Right lobe of liver (tissue), 4 donors: Measurements from ENCODE around the gene FGFR2.

ENCODE experiments used
- POLR2A ChIP-seq: fragments of 450-650 bp; IDR thresholded peaks from one replicate; pipeline ENCODE4 v1.6.1; 2017; ENCODE audit warnings: antibody characterized with exemption, mild to moderate bottlenecking
- TF ChIP-seq, protein P1 (sequence below), 4 donors: fragments of 200-600 bp in 3 of 4; fragments of 450-650 bp in 1 of 4; IDR thresholded peaks; one replicate each; pipeline versions ENCODE4 v1.5.1 to v1.8.0; 2016 to 2022; ENCODE audit warnings: antibody characterized with exemption in 4 of 4, mild to moderate bottlenecking in 2 of 4
- donor health status: DM: no; HTN: no; CAD: no.
- donor health status: DM: no; HTN: no; CAD: no.
- donor health status: DM: no; HTN: yes; CAD: no.

DNA sequence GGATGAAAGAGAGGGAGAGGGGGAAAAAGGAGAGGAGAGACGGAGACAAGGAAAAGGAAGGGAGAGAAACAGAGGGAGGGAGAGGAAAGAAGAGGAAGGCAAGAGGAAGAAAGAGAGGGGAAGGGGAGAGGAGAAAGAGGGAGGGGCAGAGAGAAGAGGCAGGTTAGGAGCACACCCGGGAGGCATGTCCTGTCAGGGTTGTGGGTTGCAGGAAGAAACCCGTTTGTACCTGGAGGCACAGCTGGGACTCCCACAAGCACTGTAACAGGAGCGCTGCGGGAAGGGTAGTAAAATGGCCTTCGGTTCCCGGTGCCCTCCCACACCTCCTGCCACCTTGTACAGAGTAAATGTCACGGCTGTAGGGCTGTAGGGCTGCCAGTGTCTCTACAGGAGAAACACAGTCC, 24.7 kb downstream of the FGFR2 start:
- TF ChIP-seq, protein P1, sequence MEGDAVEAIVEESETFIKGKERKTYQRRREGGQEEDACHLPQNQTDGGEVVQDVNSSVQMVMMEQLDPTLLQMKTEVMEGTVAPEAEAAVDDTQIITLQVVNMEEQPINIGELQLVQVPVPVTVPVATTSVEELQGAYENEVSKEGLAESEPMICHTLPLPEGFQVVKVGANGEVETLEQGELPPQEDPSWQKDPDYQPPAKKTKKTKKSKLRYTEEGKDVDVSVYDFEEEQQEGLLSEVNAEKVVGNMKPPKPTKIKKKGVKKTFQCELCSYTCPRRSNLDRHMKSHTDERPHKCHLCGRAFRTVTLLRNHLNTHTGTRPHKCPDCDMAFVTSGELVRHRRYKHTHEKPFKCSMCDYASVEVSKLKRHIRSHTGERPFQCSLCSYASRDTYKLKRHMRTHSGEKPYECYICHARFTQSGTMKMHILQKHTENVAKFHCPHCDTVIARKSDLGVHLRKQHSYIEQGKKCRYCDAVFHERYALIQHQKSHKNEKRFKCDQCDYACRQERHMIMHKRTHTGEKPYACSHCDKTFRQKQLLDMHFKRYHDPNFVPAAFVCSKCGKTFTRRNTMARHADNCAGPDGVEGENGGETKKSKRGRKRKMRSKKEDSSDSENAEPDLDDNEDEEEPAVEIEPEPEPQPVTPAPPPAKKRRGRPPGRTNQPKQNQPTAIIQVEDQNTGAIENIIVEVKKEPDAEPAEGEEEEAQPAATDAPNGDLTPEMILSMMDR (IDR thresholded peaks at IDR 0.05), result no peak
- TF ChIP-seq POLR2A, result no peak
